GM21515 (cell line): ENCODE data around the gene PCBP3.
"Not testable (repeated sequence)": the region's sequence is repeated elsewhere in the genome, so short reads cannot be mapped to it uniquely, and the experiment has no call there.

Experiments
- ATAC-seq: cut with Tn5 transposase; IDR thresholded peaks from one replicate; pipeline ENCODE4 v1.9.1; 2021; ENCODE audit not compliant: unreplicated experiment

The PCBP3 gene

DNA sequence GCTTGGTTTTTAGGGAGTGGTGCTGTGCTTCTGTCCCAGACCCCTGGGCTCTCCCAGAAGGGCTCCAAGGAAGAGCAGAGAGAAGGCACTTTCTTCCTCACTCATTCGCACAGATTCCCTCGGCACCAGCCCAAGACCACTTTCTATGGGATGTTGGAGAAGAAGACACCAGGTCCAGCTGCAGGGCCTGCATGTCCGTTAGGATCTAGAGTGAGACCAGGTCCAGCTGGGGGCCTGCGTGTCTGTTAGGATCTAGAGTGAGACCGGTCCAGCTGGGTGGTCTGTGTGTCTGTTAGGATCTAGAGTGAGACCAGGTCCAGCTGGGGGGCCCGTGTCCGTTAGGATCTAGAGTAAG, 30.9 kb upstream of the PCBP3 start:
- ATAC-seq = not testable (repeated sequence)

DNA sequence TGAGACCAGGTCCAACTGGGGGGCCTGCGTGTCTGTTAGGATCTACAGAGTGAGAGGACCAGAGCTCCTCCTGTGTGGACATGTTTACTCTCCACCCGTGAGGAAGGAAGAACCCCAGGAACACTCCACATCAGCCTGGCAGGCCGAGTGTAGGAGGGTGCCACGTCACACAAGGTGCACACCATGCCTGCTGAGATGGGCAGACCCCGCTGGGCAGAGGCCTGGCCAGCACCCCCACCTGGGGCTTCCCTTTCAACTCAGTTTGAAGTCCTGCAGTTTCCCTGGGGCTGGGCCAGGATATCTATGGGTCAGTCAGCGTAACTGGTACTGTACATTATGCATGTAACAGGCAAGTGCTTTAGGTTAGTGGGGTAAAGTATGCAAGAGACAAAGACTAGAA, 30.1 kb upstream of the PCBP3 start:
- ATAC-seq = no peak

DNA sequence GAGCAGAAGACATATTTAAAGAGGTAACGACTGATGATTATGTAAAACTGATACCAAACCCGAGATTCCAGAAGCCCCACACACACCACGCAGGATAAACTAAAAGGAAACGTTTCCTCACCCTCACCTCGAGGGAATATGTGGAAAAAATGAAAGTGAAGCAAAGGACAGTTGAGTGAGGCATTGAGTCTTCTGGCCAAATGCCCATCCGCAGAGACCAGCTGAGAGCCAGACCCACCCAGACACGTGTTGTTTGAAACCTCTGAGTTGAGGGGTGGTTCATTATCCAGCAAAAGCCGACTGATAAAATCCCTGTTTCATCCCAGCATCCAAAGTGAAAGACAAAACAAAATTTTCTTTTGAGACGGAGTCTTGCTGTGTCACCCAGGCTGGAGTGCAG, 29.6 kb upstream of the PCBP3 start:
- ATAC-seq = no peak

DNA sequence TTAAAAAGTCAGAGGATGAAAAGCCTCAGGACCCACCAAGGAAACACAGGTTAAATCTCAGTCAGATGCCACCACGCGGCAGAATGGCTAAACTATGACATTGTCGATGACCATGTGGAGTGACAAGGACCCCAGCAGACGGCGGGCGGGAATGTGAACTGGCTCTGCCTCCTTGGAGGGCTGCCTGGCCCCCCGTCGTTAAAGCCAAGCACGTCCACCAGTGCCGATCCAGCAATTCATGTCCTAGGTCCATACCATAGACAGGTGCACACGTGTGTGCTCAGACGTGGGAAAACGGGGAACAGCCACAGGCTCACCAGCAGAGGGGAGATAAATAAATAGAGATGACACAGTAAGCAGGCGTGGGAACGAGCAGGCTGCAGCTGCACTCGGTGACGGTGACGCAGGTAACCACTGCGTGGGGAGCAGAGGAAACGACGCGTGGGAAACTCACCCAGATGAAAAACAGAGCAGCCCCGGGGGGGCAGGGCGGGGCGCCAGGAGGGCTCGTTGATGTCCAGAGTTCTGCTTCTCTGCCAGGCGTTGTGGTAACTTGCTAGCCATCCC, 28.3 kb upstream of the PCBP3 start:
- no peak for ATAC-seq

DNA sequence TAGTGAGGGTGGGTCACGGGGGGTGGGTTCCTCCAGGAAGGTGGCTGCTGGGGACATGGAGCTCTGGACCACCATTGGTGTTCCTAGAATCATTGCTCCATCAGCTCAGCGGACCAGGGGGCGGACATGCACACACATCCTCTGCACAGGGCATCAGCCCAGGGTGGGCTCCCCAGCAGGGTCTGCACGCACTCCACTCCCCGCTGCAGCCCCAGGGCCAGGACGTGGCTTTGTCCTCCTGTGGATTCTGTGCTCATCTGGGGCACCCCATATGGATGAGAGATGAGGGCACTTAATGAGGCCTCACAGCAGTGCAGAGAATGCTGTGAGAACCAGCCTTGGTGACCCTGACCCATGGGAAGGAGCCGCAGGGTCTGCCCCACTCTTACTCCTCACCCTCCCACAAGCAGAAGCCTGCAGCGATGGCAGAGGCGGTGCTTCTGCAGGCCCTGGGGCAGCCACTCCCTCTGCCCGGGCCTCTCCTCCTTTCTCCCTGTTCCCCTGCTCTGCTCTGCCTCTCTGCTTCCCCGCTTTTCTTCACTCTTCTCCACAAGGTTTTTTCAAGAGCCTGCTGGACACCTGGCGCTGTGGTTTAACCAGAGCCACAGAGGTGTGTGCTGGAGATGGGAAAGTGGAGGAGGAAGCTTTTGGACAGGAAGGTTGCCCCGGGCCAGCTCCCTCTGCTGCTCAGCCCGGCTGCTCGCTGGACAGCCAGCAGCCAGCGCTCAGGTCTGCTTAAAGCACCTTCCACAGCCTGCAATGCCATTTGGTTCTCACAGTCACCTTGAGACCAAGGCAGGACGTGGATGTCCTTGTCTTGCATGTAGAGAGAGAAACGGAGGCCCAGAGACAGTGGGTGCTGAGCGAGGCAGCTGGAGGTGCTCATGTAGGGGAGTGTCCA, 26.3 kb upstream of the PCBP3 start:
- ATAC-seq = no peak

DNA sequence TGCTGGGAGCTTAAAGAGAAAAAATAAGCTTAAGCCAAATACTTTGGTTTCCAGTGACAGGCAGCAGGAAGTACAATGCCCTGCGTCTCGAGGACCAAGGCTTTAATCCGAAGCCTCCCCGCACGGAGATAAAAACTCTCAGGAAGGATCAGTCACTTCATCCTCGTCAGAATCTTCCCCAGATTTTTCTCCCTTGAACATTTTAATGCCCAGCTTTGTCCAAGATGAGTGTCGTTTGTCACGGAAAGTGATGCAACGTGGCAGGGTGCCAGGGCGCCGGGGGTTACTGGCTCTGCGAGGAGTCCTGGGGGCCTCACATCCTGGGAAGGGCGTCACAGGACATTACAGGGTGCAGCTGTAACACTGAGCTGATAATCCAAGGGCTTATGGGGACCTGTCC, 25.2 kb upstream of the PCBP3 start:
- ATAC-seq = no peak

DNA sequence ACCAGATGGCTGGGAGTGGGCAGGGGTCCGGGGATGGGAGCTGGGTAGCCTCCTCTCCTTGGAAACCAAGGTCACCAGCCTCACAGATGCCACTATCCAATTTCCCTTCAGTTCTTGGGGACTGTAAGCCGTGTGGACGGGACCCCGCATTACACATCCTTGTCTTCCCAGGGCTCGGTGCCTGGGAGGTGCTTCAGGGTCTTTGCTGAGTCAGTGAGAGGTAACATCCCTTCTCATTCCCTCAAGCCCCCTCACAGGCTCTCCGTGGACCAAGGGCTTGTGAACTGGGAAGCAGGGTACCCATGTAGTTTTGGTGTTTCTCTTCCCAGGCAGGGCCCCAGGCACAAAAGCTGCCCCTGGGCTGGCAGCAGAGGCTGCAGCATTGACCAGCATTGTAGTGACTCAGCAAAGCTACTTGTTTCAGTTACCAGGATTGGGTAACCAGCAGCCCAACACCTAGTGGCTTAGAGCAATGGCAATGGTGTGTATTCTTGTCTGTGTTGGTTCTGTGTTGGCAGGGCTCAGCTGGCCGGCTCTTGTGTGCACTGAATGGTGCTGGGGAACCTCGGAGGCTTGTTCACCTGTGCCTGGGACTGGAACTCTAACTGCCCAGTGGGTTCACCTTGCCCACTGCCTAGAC, 24.6 kb upstream of the PCBP3 start:
- ATAC-seq = no peak

DNA sequence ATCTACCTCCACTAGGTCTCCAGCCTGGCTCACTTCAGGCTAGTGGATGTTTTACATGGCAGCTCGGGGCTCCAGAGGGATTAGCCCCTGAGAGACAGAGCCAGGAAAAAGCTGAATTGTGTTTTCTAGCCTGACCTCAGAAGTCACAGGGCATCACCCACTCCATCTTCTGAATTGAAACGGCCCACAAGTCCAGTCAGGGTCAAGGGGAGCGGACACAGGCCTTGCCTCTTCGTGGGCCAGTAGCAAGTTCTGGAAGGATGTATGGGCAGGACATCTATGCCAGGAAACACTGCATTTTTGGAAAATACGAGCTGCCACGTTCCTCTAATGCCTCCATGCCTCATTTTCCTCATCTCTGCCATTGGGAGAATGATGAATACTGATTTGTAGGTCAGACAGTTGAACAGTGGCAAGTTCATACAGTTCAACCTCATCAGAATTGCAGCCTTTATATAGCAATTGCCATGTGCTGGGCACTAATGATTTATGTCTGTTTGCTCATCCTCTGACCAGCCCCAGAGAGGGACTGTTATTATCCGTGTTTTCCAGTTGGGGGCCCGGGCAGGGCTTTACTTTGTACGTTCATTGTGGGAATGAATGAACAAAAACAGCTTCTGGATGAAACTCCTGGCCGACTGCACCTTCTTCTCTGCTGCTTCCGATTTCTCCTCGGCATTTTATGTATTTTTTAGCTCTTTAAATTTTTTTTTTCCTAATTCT, 23.2 kb upstream of the PCBP3 start:
- no peak for ATAC-seq

DNA sequence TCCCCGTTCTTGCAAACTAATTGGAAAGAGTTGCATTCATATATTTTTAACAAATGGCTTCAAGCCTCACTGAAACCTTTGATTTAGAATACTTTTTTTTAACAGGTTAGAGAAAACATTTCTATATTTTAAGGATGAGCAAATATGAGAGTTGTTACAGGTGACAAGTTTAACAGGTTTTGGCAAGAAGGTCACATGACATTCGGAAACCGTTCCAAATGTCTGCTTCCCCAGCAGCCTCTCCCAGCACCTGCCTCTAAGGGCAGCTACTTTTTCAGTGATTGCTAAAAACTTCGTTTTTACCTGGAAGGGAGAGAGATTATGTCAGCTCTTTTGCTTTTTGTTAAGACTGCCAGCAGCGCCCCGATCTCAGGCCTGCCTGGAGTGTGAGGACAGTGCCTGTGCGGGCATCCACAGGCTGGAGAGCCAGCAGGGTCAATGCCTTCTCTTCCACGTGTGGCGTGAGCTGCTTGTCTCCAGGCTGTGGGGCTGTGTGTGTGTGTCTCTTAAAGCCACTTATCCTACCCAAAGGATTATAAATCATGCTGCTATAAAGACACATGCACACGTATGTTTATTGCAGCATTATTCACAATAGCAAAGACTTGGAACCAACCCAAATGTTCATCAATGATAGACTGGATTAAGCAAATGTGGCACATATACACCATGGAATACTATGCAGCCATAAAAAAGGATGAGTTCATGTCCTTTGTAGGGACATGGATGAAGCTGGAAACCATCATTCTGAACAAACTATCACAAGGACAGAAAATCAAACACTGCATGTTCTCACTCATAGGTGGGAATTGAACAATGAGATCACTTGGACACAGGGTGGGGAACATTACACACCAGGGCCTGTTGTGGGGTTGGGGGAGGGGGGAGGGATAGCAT, 21.8 kb upstream of the PCBP3 start:
- ATAC-seq = not testable (repeated sequence)

DNA sequence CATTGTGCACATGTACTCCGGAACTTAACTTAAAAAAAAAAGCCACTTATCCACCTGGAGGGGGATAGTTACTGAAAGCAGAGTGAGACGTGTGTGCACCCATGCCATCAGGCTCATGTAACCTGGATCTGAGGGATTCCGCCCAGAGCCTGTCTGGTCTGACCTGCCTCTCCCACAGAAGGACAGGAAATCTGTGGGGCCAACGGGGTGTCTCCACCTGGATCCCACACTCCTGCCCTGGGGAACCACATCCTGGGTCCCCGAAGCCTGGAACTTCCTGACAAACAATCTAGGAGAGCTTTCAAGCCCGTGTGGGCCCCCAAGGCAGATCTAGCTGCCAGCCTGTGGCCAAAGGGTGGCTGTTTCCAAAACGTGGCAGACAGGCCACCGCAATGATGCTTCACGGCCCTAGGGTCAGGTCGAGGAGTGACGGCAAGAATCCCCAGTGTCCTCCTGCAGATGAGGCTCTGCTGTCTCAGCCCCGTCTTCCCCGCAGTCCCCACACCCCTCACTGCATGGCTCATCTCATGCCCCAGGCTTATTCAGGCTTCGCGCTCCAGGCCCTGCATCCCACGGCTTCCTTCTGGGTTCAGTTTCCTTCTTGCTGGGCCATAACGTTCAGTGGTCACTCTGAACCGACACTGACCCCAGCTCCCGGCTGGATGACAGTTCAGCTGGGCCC, 21.0 kb upstream of the PCBP3 start:
- ATAC-seq = no peak

DNA sequence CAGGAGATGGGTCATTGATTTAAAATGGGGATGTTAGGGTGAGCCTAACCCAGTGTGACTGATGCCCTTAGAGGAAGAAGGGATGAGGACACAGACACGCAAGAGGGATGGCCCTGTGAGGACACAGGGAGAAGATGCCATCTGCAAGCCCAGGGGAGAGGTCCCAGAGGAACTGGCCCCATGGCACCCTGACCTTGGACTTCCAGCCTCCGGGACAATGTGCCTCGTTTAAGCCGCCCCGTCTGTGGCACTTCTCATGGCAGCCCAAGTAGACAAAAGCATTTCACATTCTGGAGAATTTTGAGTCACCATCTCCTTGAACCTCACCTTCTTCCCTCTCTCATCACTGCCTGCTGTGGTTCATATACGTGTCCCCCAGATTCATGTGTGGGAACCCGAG, 20.1 kb upstream of the PCBP3 start:
- no peak for ATAC-seq

DNA sequence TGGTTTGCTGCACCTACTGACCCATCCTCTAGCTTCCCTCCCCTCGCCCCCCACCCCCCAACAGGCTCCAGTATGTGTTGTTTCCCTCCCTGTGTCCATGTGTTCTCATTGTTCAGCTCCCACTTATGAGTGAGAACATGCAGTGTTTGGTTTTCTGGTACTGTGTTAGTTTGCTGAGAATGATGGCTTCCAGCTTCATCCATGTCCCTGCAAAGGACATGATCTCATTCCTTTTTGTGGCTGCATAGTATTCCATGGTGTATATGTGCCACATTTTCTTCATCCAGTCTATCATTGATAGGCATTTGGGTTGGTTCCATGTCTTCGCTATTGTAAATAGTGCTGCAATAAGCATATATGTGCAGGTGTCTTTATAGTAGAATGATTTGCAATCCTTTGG, 17.4 kb upstream of the PCBP3 start:
- ATAC-seq = not testable (repeated sequence)

DNA sequence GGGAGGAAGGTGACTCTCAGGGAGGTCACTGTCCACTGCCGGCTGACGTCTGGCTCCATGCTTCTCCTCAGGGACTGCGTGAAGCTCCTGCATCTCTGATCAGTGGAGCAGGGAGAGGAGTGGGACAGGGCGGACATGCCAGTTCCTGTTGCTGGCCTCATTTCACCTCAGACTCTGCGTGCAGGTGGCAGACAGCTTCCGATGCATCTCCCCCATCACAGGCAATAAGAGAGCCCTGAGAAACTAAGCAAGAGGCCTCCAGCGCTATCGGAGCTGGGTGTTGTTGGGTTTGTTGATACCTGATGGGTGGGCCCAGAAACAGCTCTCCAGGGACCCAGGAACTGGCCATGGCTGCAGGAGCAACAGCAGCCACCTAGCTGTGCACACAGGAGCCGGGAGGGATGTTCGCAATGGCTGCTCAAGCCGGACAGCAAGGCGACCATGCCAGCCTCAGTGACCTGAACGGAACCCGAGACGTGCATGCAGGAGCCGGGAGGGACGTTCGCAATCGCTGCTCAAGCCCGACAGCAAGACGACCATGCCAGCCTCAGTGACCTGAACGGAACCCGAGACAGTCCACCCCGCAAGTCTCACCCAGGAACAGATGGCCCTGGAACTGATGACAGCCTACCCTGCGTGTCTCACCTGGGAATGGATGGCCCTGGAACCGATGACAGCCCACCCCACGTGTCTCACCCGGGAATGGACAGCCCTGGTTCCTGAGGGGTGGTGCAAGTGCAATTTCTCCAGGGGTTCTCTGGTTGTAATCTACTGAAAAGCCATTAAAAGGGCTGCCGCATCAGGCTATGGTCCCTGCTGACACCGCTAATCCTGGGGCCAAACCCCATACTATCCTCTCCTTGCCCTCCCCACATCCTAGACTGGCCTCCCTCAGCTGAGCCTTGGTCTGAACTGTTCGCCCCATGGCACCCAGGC, 14.2 kb upstream of the PCBP3 start:
- no peak for ATAC-seq

DNA sequence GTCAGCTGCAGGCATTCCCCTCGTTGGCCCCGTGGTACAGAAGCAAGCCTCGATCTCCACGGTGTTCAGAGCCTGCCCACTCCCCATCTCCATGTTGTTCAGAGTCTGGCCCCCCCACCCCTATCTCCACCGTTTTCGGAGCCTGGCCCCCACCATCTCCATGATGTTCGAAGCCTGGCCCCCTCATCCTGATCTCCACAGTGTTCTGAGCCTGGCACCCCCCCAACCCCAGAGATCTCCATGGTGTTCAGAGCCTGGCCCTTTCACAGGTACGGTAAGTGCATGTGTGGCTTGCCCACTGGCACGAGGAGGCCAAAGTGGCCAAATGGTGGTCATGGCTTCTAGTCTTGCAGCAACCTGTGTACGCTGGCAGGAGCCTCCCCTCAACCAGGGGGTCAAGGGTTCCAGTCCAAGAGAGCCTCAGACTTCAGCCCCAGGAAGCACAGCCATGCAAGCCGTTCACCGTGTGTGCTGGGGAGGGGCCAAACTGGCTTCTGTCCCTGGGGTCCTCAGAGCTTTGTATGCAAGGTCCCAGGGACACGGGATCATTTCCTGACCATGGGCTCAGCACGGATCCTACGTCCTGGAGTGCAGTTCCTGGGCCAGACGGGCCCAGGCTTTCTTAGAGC, 13.3 kb upstream of the PCBP3 start:
- no peak for ATAC-seq

DNA sequence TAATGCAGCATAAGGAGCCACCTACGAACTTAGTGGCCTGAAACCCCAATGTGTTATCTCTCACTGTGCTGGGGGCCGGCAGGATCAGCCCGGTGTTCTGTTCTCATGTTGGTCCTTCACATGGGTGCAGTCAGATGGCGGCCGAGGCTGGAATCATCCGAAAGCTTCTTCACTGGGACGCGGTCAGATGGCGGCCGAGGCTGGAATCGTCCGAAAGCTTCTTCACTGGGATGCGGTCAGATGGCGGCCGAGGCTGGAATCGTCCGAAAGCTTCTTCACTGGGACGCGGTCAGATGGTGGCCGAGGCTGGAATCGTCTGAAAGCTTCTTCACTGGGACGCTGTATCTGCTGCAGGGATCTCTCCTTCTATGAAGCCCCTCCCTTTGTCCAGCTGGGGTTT, 12.6 kb upstream of the PCBP3 start:
- no peak for ATAC-seq

DNA sequence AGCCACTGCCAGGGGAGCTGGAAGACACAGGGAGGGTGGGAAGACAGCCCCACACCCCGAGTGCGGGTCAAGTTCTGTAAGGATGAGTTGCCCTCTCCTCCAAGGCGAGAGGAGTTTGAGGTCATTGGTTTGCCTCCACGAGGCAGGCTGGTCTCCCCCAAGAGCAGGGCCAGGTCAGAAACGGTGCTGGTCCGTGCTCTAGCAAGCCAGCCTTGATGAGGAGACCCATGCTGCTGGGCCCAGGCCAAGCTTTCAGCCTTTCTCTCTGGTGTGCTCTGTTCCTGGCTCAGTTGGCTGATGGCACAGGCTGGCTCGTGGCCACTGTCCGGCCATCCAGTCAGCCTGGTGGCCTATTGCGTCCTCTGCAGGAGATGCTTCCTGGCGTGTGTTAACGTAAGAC, 12.0 kb upstream of the PCBP3 start:
- ATAC-seq = no peak

DNA sequence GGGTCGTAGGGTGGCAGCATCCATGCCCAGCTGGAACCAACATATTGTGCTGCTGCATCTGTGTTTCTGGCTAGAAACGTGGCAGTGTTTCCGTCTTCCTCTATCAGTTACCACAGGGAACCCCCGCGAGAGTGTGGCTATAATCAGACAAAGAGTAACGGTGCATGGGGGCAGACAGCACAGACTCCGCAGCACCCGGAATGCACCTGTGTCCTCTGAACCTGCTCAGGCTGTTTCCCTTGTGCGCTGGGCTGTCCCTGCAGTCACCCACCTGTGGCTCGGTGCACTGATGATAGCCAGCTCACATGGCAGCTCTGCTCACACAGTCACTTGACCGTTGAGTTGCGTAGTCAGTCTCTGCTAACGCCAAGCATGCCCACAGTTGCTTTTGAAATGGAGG, 11.4 kb upstream of the PCBP3 start:
- ATAC-seq = no peak

DNA sequence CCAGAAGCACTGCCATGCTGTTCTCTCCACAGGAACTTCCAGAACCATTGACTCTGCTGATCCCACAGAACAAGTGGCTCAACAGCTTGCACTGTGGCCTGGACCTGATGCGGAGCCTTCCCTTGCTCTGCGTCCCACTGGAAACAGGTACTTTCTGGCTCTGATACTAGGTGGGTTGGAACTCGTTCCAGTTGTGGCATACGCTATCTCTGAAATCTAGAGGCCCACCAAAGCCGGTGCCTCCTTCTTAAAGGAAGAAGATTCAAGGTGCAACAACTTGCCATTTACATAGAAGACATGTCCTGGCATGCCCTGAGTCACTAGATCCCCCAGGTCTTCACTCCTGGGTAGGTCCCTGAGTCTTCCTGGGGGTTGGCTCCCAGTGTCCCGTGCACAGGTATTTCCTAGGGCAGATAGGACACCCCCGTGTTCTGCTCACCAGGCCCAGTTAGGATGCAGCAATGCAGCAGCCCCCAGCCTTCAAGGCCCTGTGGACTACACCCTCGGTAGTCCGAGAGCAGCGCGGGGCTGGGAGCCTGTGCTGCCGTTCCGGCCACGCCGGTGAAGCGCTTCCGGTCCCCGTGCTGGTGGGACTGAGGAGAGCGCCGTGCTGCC, 10.8 kb upstream of the PCBP3 start:
- no peak for ATAC-seq
